Kidney (tissue), 14 donors: ENCODE measurements around the gene ORC4. TPM values are rescaled to one million over a fixed set of nuclear protein-coding genes. Genes with fewer than 3 reads are reported as not detected.

Source experiments
- DNase-seq, 5 donors: peaks; one replicate each; pipeline ENCODE4 v3.0.0-alpha.2; 2013 to 2020
- FAIRE-seq: peaks from 2 replicates; lab custom pipeline; 2012; peaks lifted over from hg19 to GRCh38; lab: Jason Lieb, UNC
- H3K27ac ChIP-seq, 2 donors: one replicate each; pipeline ENCODE4 v1.7.0; 2013; ENCODE audit warnings: low read depth in 2 of 2, low read length in 2 of 2, inconsistent platforms in 1 of 2
- H3K27me3 ChIP-seq: one replicate; pipeline ENCODE4 v1.7.1; 2013; ENCODE audit warnings: low read length, inconsistent platforms; ENCODE audit not compliant: control insufficient read depth, insufficient read depth
- H3K36me3 ChIP-seq, 3 donors: one replicate each; pipeline versions ENCODE4 v1.7.0 to v1.7.1; 2013; ENCODE audit warnings: low read length in 3 of 3, control low read depth in 1 of 3, inconsistent platforms in 1 of 3; ENCODE audit not compliant: insufficient read depth in 3 of 3, control insufficient read depth in 2 of 3
- H3K4me1 ChIP-seq, 3 donors: one replicate each; pipeline versions ENCODE4 v1.7.0 to v1.7.1; 2013; ENCODE audit warnings: low read length in 3 of 3, inconsistent platforms in 1 of 3, low read depth in 1 of 3; ENCODE audit not compliant: control insufficient read depth in 2 of 3, insufficient read depth in 2 of 3
- H3K4me3 ChIP-seq, 3 donors: one replicate each; pipeline versions ENCODE4 v1.7.0 to v1.8.1; 2013; ENCODE audit warnings: low read length in 3 of 3, control low read depth in 1 of 3, inconsistent platforms in 1 of 3
- H3K9ac ChIP-seq, 3 donors: one replicate each; pipeline versions ENCODE4 v1.7.0 to v1.7.1; 2013; ENCODE audit warnings: low read length in 3 of 3, control low read depth in 1 of 3, inconsistent platforms in 1 of 3
- H3K9me3 ChIP-seq, 3 donors: one replicate each; pipeline versions ENCODE4 v1.7.0 to v1.7.1; 2013; ENCODE audit warnings: low read length in 3 of 3, control low read depth in 1 of 3, inconsistent platforms in 1 of 3; ENCODE audit not compliant: control insufficient read depth in 2 of 3, insufficient read depth in 1 of 3
- intact Hi-C: fragments of 100-400 bp; cut with DNase I; formaldehyde crosslinking; loops from one replicate; pipeline ENCODE4 v1.11.1; 2022
- polyA plus RNA-seq: library from polyadenylated mRNA; stranded (reverse); fragments of 350-450 nt; fragmentation: Illumina TruSeq; extraction: RNeasy Lipid Tissue Mini Kit (QIAGEN cat#74804); gene quantifications from one replicate; pipeline ENCODE4 v1.2.3, GENCODE V29; 2014; ENCODE audit warnings: low read depth, low replicate concordance; ENCODE audit not compliant: insufficient read depth
- total RNA-seq: library from RNA; stranded (reverse); fragmentation: NEBNext Ultra II Directional; extraction: Animal tissue kit (Norgen Biotek cat#: 25700); gene quantifications from one replicate; pipeline ENCODE4 v1.2.1, GENCODE V29; 2021
- TF ChIP-seq, protein P1 (sequence below): IDR thresholded peaks from 3 replicates; pipeline ENCODE4 v1.5.1; 2012; ENCODE audit warnings: mild to moderate bottlenecking, moderate library complexity, borderline replicate concordance; ENCODE audit not compliant: insufficient read depth; ENCODE audit errors: extremely low read depth
- donor health status: control.
- donor health status: control.
- donor health status: control.
- donor health status: control.
- donor health status: control.
- donor health status: DM: yes; HTN: yes; CAD: no.
- donor health status: Normal renal cell carcinoma (clear cell type).

ORC4 gene
- total and polyA plus RNA-seq, 2 donors from 2014 or later, result 34.5 to 49.7 TPM

DNA sequence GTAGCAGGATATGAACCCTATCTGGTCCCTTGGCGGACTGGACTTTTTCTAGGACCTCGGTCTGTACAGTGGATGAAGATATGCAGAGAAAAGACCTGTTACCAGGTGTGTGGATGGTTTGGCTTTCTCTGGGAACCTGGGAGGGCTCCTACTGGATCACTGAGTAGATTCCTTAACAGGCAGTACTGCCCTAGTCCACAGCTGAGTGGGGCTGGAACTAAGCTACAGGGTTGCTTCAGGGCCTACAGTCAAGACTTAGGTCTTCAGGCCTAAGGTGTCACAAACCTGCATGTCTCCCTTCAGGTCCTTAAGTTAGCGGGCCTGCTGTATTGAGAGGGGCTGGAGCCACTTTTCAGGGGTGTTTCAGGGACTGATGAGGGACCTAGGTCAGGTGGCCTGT is 42.9 kb downstream of the ORC4 start:
- Histone ChIP-seq H3K27me3 (no peaks in the 10 kb centered on the region), H3K9ac (no peak overlapping the region), H3K4me1 (peaks cover 0 to 8% (median 0%) of the 10 kb centered on the region in 3 donors), H3K27ac (no peak overlapping the region), H3K36me3 (no peaks in the 10 kb centered on the region), H3K9me3 (no peaks in the 10 kb centered on the region), H3K4me3 (no peak overlapping the region)
- TF ChIP-seq, protein P1, sequence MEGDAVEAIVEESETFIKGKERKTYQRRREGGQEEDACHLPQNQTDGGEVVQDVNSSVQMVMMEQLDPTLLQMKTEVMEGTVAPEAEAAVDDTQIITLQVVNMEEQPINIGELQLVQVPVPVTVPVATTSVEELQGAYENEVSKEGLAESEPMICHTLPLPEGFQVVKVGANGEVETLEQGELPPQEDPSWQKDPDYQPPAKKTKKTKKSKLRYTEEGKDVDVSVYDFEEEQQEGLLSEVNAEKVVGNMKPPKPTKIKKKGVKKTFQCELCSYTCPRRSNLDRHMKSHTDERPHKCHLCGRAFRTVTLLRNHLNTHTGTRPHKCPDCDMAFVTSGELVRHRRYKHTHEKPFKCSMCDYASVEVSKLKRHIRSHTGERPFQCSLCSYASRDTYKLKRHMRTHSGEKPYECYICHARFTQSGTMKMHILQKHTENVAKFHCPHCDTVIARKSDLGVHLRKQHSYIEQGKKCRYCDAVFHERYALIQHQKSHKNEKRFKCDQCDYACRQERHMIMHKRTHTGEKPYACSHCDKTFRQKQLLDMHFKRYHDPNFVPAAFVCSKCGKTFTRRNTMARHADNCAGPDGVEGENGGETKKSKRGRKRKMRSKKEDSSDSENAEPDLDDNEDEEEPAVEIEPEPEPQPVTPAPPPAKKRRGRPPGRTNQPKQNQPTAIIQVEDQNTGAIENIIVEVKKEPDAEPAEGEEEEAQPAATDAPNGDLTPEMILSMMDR, result no peak
- intact Hi-C loops, result no loop called here
- DNase-seq (no peak), FAIRE-seq (no peak)

DNA sequence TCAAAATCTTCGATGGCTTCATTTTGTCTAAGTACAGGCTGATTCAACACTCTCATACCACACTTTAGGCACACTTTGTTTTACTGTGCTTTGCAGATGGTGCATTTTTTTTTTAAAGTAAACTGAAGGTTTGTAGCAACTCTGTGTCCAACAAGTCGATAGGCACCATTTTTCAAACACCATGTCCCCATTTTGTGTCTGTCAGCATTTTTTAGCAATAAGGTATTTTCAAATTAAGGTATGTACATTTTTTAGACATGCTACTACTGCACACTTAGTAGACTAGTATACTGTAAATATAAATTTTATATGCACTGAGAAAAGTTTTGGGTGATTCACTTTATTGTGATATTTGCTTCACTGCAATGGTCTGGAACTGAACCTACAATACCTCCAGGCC is 44.4 kb downstream of the ORC4 start:
- Histone ChIP-seq H3K27me3 (no peaks in the 10 kb centered on the region), H3K36me3 (peaks cover 0 to 2% (median 0%) of the 10 kb centered on the region in 3 donors), H3K9ac (no peak overlapping the region), H3K9me3 (no peaks in the 10 kb centered on the region), H3K4me1 (peaks cover 0 to 8% (median 0%) of the 10 kb centered on the region in 3 donors), H3K27ac (no peak overlapping the region), H3K4me3 (no peak overlapping the region)
- TF ChIP-seq, protein P1, result no peak
- intact Hi-C loops, result no loop called here
- DNase-seq (no peak), FAIRE-seq (no peak)

DNA sequence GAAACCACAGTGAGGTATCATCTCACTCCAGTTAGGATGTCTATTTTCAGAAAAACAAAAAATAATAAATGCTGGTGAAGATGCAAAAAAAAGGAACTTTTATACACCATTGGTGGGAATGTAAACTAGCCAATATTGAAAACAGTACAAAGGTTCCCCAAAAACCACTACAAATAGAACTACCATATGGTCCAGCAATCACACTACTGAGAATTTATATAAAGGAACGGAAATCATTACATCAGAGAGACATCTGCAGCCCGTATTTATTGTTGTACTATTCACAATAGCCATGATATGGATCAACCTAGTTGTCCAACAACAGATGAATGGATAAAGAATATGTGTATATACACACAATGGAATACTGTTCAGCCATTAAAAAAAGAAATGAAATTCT is 52.0 kb downstream of the ORC4 start:
- Histone ChIP-seq H3K9ac (no peak overlapping the region), H3K4me1 (no peaks in the 10 kb centered on the region), H3K36me3 (peaks cover 0 to 2% (median 0%) of the 10 kb centered on the region in 3 donors), H3K27me3 (no peaks in the 10 kb centered on the region), H3K4me3 (no peak overlapping the region), H3K27ac (no peak overlapping the region), H3K9me3 (peaks cover 0 to 12% (median 0%) of the 10 kb centered on the region in 3 donors)
- intact Hi-C loops, result no loop called here
- TF ChIP-seq, protein P1, result no peak
- FAIRE-seq (no peak), DNase-seq (no peak)

DNA sequence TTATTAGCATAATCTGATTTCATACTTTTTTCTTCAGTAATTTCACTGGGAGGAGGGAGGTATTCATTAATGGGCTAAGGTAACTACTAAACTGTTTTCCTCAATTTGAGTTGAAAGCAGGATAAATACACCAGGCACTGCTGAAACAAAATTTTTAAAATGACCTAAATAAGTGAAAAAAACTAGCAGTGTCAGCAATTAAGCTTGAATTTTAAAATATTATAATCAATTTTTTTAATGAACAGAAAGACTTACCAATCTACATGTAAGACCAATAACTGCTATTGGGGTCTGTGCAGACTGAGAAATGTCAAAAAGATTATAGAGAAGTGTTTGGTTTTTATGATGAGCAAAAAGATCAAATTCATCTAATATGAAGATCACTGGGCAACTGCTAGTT is 68.4 kb downstream of the ORC4 start:
- TF ChIP-seq, protein P1, result no peak
- H3K4me3 ChIP-seq, result no peak overlapping the region
- H3K36me3 ChIP-seq, result peaks cover 8 to 13% (median 12%) of the 10 kb centered on the region in 3 donors
- H3K9ac ChIP-seq, result no peak overlapping the region
- H3K9me3 ChIP-seq, result no peaks in the 10 kb centered on the region
- no peaks in the 10 kb centered on the region for H3K27me3 ChIP-seq
- FAIRE-seq, result no peak
- H3K27ac ChIP-seq, result no peak overlapping the region
- no peak for DNase-seq
- H3K4me1 ChIP-seq, result no peaks in the 10 kb centered on the region
- intact Hi-C loops, result no loop called here
